ENCODE data around the gene HEY2.

DNA sequence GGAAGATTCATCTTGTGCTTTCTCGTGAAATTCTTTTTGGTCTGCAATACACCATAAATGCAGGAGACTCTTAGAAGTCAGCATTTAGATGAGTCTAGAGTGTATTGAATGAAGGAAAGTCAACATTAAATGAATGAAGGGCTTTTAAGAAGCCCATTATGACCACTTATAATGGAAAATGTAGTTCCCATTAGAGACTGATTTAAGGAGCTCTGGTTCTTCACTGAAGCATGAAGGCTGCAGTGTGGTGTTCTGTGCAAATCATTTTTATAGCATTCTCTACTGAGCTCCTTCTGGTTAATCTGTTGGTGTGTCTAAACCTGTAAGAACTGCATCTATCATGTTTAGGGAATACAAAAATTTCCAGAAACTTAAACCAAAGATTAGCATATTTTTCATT, 61.0 kb downstream of the HEY2 start:
- TF ChIP-seq, protein P1, sequence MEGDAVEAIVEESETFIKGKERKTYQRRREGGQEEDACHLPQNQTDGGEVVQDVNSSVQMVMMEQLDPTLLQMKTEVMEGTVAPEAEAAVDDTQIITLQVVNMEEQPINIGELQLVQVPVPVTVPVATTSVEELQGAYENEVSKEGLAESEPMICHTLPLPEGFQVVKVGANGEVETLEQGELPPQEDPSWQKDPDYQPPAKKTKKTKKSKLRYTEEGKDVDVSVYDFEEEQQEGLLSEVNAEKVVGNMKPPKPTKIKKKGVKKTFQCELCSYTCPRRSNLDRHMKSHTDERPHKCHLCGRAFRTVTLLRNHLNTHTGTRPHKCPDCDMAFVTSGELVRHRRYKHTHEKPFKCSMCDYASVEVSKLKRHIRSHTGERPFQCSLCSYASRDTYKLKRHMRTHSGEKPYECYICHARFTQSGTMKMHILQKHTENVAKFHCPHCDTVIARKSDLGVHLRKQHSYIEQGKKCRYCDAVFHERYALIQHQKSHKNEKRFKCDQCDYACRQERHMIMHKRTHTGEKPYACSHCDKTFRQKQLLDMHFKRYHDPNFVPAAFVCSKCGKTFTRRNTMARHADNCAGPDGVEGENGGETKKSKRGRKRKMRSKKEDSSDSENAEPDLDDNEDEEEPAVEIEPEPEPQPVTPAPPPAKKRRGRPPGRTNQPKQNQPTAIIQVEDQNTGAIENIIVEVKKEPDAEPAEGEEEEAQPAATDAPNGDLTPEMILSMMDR (IDR thresholded peaks at IDR 0.05 in 8 of 11, conservative IDR thresholded peaks at IDR 0.05 in 3 of 11): no peak
- no peak for TF ChIP-seq POLR2AphosphoS5 (IDR thresholded peaks at IDR 0.05)
